ENCODE results near the gene DEFB132. TPM values are rescaled to one million over a fixed set of nuclear protein-coding genes. Genes with fewer than 3 reads are reported as not detected.

DEFB132 gene
- total and polyA plus RNA-seq, 9 of the 15 experiments (the other 6 are each of a cell fraction or from before 2014, with no cell fraction given): not detected

DNA sequence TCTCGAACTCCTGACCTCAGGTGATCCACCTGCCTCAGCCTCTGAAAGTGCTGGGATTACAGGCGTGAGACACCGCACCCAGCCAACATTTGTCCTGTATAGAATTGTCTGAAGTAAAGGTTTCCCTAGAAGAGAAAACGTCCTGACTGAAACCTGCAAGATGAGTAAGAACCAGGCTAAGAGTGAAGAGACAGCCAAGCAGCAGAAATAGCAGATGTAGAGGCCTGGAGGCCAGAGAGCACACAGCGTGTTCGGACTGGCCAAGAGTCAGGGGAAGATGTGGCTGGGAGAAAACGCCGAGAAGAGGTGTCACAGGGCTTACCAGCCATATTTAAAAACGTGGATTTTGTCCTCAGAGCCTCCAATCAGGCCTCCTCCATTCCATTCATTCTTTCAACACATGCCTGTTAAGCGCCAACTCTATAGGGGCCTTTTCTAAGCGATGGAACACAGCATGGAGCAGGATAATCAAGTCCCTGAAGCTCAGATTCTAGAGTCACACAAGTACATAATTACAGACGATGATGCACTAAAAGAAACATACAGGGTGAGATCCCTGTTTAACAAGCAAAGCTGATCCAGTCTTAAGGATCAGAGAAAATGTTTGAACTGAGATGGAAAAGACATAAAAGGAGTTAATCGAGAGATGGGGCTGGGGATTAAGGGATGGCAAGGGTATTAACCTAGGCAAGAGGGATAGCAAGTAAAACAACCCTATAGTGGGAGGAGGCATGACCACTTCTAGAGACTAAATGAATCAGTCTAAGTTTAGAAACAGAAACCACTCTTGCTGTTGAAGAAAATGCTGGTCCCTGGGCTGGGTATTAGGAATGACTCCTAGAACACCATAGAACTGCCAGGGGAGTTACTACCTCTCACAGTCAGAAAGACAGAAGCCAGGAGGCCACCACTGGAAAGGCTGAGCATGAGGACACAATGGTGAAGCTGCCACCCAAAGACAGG is 44.6 kb downstream of the DEFB132 start (continued):
- no peak for TF ChIP-seq ATF6 (CRISPR knock-in tag; IDR thresholded peaks at IDR 0.05)
- TF ChIP-seq THAP7 (CRISPR knock-in tag; IDR thresholded peaks at IDR 0.05): no peak
- no peak for TF ChIP-seq DDX20 (tag; IDR thresholded peaks at IDR 0.05; ENCODE audit: low read depth)
- TF ChIP-seq ETS2 (tag; IDR thresholded peaks at IDR 0.05; ENCODE audit: borderline replicate concordance, poor library complexity, severe bottlenecking): no peak
- no peak for TF ChIP-seq E2F8 (IDR thresholded peaks at IDR 0.05; ENCODE audit: low read depth, partially characterized antibody)
- TF ChIP-seq PHF21A (IDR thresholded peaks at IDR 0.05; ENCODE audit: borderline replicate concordance, low read depth): no peak
- TF ChIP-seq FOS (IDR thresholded peaks at IDR 0.05; ENCODE audit: extremely low read depth, insufficient read length): no peak
- no peak for TF ChIP-seq POLR2H (tag; IDR thresholded peaks at IDR 0.05; ENCODE audit: low read depth)
